Ectodermal cell (in vitro differentiated cells): ENCODE measurements around the gene GBGT1.
A peak's percentile ranks its signal among the peaks of the same experiment; 100 is the strongest.

Source experiments
- H3K27ac ChIP-seq: 2 replicates; pipeline ENCODE4 v1.7.0; 2013; ENCODE audit warnings: mild to moderate bottlenecking, low read depth, low read length; ENCODE audit not compliant: insufficient read depth, poor library complexity, severe bottlenecking
- H3K27me3 ChIP-seq: 2 replicates; pipeline ENCODE4 v1.7.0; 2013; ENCODE audit warnings: mild to moderate bottlenecking, low read length; ENCODE audit not compliant: insufficient read depth, control insufficient read depth, poor library complexity, severe bottlenecking
- H3K36me3 ChIP-seq: one replicate; pipeline ENCODE4 v1.7.0; 2013; ENCODE audit warnings: low read length; ENCODE audit not compliant: control insufficient read depth, insufficient read depth
- H3K4me1 ChIP-seq: one replicate; pipeline ENCODE4 v1.7.0; 2013; ENCODE audit warnings: low read length; ENCODE audit not compliant: control insufficient read depth, insufficient read depth
- H3K4me3 ChIP-seq: 2 replicates; pipeline ENCODE4 v1.7.0; 2013; ENCODE audit warnings: low read depth, low read length, control low read depth; ENCODE audit not compliant: insufficient read depth
- H3K9me3 ChIP-seq: 2 replicates; pipeline ENCODE4 v1.7.0; 2013; ENCODE audit warnings: mild to moderate bottlenecking, low read length, moderate library complexity; ENCODE audit not compliant: control insufficient read depth
- WGBS, 2 experiments: methylation state at CpG; one replicate each; pipeline ENCODE4 v1.1.7; 2013; ENCODE audit warnings: missing lambda C conversion rate in 2 of 2; 5-methylcytosine and 5-hydroxymethylcytosine counted together

Gene GBGT1

DNA sequence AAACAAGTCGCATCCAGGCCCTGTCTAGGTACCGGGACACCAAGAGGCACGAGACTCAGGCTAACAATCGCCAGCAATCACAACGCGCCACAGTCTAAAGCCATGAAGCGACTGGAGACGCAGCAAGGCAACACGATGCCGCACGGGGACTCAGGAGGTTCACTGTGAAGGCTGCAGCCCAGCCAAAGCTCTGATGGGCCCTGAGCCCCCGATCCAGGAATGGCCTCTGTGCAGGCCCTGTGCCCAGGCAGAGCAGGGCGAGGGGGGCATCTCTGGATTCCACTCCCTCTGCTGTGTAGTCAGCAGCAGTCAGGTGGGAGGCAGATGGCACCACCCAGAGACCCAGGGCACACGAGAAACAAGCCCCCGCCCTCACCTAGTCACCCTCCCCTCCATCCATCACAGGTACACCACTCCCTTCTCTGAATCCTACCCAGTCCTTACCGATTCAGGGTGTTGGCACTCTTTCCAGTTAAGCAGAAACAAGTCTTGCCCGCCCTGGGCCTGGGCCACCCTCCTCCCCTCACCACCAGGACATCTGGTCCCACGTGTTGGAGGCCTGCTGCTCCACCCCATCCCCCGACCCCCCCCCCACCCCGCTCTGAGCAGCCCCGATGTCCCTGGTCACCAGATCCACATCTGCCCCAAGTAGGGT lies 43.7 kb downstream of the GBGT1 start:
- H3K4me3 ChIP-seq: peak overlapping the region; percentile 65
- peak overlapping the region; percentile 44 for H3K27ac ChIP-seq
- no peaks in the 10 kb centered on the region for H3K9me3 ChIP-seq
- H3K4me1 ChIP-seq: peaks cover 42% of the 10 kb centered on the region
- no peaks in the 10 kb centered on the region for H3K27me3 ChIP-seq
- WGBS, 2 experiments: 64% methylated on average over 19 of the region's 21 CpGs
- no peaks in the 10 kb centered on the region for H3K36me3 ChIP-seq

GRCh38 chr9:133119103-133119845 lies 44.4 kb downstream of the GBGT1 start:
- Histone ChIP-seq H3K36me3 (no peaks in the 10 kb centered on the region), H3K4me1 (peaks cover 48% of the 10 kb centered on the region), H3K27ac (no peak overlapping the region), H3K27me3 (no peaks in the 10 kb centered on the region), H3K4me3 (no peak overlapping the region), H3K9me3 (no peaks in the 10 kb centered on the region)
- 51 to 52% methylated on average over 21 of the region's 21 CpGs for WGBS, 2 experiments

GRCh38 chr9:133118568-133118967 lies 45.1 kb downstream of the GBGT1 start:
- Histone ChIP-seq H3K36me3 (no peaks in the 10 kb centered on the region), H3K4me3 (no peak overlapping the region), H3K4me1 (peaks cover 48% of the 10 kb centered on the region), H3K27ac (no peak overlapping the region), H3K9me3 (no peaks in the 10 kb centered on the region), H3K27me3 (no peaks in the 10 kb centered on the region)
- 93 to 95% methylated on average over 3 of the region's 3 CpGs for WGBS, 2 experiments

DNA sequence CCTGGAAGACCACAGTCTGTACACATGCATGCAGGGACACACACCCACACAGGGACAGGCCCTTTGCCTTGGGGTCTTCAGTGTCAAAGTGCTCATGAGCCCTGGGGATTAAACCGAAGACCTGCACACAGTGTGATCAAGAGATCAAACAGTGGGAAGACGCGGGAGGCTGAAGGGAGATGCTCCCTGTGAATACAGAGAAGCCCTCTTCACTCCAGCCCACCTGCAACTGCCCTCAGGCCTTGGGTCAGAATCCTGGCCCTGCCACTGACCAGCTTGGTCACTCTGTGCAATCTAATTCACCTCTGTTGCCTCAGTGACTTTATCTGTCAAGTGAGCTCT lies 45.6 kb downstream of the GBGT1 start:
- Histone ChIP-seq H3K4me3 (no peak overlapping the region), H3K9me3 (no peaks in the 10 kb centered on the region), H3K27me3 (no peaks in the 10 kb centered on the region), H3K4me1 (peaks cover 44% of the 10 kb centered on the region), H3K36me3 (no peaks in the 10 kb centered on the region), H3K27ac (no peak overlapping the region)
- 80 to 86% methylated on average over 3 of the region's 3 CpGs for WGBS, 2 experiments

GRCh38 chr9:133117271-133118178 lies 46.2 kb downstream of the GBGT1 start:
- H3K4me3 ChIP-seq: no peak overlapping the region
- H3K36me3 ChIP-seq: no peaks in the 10 kb centered on the region
- H3K27ac ChIP-seq: no peak overlapping the region
- peaks cover 41% of the 10 kb centered on the region for H3K4me1 ChIP-seq
- 91 to 92% methylated on average over 18 of the region's 18 CpGs for WGBS, 2 experiments
- no peaks in the 10 kb centered on the region for H3K9me3 ChIP-seq
- H3K27me3 ChIP-seq: no peaks in the 10 kb centered on the region

DNA sequence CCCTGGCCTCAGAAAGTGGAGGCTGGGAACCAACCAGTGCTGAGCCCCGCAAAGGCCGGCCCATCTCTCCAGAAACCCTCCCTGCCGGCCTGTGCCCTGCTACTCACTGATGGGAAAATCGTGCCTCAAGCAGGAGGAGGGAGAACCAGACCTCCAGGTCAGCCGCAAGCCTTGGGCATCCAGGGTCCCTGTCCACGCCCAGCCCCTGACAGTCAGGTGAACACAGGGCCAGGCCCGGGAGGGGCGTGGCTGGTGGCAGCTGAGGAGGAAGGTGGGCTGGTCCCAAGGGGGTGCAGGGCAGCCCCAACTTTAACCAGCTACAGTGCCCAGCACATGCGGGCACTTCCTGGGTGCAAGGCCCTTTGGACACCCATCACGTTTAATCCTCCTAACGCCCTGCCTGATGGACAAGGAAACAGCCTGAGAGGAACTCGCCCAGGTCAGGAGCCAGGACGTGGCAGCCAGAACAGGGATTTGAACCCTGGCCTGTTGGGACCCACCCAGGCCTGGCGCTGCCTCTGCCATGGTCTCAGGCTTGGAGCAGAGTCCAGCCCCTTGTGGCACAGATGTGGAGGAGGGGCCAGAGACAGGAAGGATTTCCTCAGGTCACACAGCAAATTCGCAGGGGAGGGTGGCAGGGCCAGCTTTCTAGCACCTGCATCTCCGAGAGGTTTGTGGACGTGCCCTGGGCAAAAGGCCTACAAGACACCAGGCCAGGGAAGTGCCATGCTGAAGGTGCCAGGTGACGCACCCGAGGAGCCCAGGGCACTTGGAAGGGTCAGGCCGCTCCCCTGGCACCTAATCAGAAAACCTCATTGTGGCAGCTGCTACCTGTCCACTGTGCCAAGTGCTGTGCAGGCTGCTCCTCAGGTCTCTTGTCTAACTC lies 47.1 kb downstream of the GBGT1 start:
- H3K36me3 ChIP-seq: no peaks in the 10 kb centered on the region
- H3K27me3 ChIP-seq: no peaks in the 10 kb centered on the region
- H3K4me3 ChIP-seq: no peak overlapping the region
- 92 to 93% methylated on average over 20 of the region's 20 CpGs for WGBS, 2 experiments
- H3K4me1 ChIP-seq: peaks cover 41% of the 10 kb centered on the region
- H3K27ac ChIP-seq: no peak overlapping the region
- no peaks in the 10 kb centered on the region for H3K9me3 ChIP-seq

DNA sequence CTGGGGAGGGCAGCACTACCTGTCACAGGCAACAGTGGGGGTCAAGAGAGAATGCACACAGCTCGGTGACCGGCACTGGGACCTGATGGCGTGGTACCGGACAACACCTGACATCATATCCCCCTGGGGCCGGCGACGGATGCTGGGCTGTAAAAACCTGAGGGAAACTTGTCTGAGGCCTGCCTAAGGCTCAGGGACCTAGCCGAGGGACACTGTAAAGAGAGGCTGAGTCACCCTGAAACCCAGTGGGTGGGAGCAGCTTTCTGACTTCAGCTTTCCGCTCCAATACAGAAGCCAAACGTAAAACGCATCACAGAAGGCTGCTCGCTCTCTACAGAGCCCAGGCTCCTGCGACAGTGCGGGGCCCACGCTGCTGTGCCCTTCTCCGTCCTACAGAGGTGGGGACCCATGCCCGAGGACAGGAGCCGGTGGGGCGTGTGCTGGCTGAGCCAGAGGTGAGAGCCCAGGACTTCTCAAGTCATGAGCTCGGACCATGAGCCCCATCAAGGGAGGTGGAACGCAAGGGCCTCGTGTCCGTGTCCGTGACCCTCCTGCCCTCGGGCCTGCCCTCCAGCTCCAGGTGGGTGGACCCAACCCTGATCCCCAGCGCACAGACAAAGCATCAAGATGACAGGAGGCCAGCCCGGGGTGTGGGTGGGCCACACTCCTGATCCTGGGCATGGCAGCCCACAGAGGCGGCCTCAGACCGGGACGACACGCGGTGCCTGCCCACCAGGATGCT lies 47.9 kb downstream of the GBGT1 start:
- peaks cover 41% of the 10 kb centered on the region for H3K4me1 ChIP-seq
- H3K27me3 ChIP-seq: no peaks in the 10 kb centered on the region
- H3K4me3 ChIP-seq: no peak overlapping the region
- 88 to 90% methylated on average over 32 of the region's 32 CpGs for whole genome bisulfite sequencing, 2 experiments
- H3K36me3 ChIP-seq: no peaks in the 10 kb centered on the region
- no peak overlapping the region for H3K27ac ChIP-seq
- no peaks in the 10 kb centered on the region for H3K9me3 ChIP-seq

- peaks cover 41% of the 10 kb centered on the region for H3K4me1 ChIP-seq
- no peaks in the 10 kb centered on the region for H3K9me3 ChIP-seq
- H3K4me3 ChIP-seq: no peak overlapping the region
- no peaks in the 10 kb centered on the region for H3K27me3 ChIP-seq
- H3K36me3 ChIP-seq: peaks cover 5% of the 10 kb centered on the region
- 89 to 92% methylated on average over 19 of the region's 19 CpGs for WGBS, 2 experiments
- no peak overlapping the region for H3K27ac ChIP-seq
Observed at GRCh38 chr9:133114886-133115603, 48.7 kb downstream of the GBGT1 start.
